ENCODE data around the gene DCAF6.
"Not testable (repeated sequence)": the region's sequence is repeated elsewhere in the genome, so short reads cannot be mapped to it uniquely, and the experiment has no call there.

Gene DCAF6, protein sequence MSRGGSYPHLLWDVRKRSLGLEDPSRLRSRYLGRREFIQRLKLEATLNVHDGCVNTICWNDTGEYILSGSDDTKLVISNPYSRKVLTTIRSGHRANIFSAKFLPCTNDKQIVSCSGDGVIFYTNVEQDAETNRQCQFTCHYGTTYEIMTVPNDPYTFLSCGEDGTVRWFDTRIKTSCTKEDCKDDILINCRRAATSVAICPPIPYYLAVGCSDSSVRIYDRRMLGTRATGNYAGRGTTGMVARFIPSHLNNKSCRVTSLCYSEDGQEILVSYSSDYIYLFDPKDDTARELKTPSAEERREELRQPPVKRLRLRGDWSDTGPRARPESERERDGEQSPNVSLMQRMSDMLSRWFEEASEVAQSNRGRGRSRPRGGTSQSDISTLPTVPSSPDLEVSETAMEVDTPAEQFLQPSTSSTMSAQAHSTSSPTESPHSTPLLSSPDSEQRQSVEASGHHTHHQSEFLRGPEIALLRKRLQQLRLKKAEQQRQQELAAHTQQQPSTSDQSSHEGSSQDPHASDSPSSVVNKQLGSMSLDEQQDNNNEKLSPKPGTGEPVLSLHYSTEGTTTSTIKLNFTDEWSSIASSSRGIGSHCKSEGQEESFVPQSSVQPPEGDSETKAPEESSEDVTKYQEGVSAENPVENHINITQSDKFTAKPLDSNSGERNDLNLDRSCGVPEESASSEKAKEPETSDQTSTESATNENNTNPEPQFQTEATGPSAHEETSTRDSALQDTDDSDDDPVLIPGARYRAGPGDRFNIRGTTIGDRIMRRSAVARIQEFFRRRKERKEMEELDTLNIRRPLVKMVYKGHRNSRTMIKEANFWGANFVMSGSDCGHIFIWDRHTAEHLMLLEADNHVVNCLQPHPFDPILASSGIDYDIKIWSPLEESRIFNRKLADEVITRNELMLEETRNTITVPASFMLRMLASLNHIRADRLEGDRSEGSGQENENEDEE
- total RNA-seq = 45.8 to 169 (median 92.3) reads per million in 18 experiments

DNA sequence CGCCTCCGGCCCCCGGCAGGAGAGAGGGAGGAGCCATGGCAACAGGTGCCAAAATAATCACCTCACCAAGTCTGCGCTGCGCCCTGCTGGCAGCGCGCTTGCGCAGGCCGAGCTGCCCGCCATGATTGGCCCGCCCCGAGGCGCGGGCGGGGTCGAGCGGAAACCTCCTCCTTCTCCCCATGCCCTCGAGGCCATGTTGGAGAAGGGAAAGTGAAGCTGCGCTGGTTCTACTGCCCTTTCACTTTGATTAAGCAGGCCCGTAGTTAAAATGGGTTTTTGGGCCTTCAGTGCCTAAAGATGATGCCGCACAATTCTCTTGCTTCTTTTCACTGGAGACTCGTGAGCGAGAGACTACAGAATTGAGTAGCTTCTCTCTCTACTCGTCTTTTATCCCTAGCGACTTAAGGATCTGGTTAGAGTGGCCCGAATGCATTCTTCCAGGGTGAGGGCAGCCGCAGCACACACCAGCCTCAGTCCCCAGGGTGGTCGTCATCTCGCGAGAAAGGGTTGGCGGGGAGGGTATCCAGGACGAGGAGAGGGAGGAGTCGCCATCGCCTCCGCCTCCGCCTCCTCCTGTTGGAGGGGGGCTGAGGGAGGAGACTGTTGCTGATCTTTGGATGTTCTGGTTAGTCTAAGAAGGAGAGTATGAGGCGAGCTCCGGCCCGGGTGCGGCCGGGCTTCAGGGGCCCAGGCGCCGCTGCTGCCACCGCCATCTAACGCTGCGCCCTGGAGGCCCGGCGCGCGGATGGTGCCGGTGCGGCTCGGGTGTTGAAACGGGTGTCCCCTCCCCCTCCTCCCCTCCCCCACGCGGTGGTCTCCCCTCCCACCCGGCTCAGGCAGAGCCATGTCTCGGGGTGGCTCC is at the start of gene DCAF6:
Gene DCAF6 (plus strand): TSS at position 616 of the 862 bp plus-strand sequence. CDS start 229 bp downstream, at position 845.
- peak; percentile 98 for DNase-seq

DNA sequence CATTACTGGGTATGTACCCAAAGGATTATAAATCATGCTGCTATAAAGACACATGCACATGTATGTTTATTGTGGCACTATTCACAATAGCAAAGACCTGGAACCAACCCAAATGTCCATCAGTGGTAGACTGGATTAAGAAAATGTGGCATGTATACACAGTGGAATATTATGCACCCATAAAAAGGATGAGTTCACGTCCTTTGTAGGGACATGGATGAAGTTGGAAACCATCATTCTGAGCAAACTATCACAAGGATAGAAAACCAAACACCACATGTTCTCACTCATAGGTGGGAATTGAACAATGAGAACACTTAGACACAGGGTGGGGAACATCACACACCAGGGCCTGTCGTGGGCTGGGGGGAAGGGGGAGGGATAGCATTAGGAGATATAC is 49.3 kb upstream of the DCAF6 start:
- not testable (repeated sequence) for DNase-seq

DNA sequence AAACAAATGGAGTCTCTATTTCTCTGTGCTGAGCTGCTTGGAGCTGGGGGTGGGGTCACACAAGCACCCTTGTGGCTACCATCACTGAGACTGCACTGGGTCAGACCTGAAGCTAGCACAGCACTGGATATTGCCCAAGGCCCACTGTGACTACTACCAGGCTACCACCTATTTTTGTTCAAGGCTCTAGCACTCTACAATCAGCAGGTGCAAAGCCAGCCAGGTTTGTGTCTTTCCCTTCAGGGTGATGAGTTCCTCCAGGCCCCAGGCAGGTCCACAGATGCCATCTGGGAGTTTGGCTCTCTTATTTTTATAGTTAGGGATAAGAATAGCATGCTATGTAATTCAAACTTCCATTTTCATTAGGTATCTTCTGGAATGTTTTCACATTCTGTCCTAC is 46.1 kb upstream of the DCAF6 start:
- DNase-seq = no peak

DNA sequence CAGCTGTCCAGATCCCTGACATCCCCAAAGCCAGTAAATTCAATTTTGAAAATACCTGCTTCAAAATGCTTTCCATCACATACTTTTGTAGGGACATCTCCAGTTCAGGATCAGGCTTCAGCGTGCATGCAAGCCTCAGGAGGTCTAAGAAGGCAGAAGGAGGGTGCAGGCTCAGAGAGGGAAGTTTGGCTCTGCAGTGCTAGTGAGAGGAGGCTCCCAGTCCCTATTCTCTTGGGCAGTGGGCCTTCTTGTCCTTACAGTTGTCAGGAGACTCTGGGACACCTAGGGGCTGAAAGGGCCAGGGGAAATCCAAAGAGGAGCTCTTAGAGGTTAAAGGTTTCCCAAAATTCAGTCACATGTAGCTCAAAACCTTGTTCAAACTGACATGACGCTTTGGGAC is 42.7 kb upstream of the DCAF6 start:
- DNase-seq = peak; percentile 61 to 80

DNA sequence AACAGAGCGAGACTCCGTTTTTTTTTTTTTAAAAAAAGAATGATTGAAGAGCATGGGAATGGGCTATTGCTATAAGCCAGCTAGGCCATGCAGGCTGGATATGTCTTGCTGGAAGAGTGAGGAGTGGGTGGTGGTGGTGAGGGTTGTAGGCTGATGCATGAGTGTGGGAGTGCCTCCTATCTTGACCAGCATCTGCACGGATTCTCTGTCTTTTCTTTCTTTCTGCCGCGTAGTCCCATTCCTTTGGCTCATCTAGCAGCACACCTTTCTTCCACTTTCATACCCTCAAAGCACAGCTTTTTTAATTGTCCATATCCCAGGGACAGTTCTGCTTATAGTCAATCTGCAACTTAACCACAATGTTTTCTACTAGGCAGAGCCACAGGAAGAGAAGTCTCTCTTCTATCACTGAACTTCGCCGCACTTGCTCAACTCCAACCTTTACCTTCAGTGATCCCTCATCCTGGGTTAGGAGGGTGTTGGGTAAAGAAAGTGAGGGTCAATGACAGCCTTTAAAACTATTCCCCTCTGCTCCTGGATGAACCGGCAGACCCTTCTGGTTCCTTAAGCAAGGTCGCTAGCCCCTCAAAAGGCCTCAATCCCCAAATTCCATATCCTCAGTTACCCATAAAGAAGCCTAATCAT is 37.8 kb upstream of the DCAF6 start:
- no peak for DNase-seq

DNA sequence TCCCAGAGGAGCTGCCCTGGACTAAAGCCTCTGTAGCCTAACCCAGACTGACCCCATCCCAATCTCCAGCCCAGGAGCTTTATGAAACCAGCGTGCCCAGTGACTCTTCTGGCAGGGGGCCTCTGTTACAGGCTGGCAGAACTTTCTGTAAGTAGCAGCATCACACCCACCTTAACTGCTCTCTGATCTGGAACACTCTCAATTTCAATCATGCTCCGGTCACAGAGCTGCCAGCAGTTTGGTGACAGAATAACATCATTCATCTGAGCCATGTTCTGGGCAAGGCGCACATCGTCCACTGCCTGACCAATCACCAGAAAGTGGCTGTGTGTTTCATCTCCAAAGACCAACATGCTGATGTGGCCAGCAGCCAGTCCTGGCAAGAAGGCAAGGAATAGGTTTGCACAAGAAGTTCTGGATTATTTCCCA is 37.2 kb upstream of the DCAF6 start:
- DNase-seq = no peak

DNA sequence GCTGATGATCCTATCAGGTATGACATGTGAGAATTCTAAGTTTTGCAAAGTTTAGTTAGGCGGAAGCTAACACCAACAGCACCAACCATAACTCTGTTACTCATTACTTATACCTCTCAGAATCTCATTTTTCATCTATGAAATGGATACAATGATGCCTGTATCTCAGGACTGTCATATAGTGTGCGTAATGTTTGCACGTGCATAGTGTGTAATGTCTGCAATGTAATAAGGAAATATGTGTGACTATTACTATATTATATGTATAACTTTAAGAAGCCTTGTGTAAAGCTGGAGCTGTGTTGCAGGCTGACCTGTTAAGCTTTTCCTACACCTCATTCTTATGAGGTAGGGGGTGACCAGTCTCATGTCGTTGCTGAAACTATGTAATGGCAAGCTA is 35.6 kb upstream of the DCAF6 start:
- no peak for DNase-seq

DNA sequence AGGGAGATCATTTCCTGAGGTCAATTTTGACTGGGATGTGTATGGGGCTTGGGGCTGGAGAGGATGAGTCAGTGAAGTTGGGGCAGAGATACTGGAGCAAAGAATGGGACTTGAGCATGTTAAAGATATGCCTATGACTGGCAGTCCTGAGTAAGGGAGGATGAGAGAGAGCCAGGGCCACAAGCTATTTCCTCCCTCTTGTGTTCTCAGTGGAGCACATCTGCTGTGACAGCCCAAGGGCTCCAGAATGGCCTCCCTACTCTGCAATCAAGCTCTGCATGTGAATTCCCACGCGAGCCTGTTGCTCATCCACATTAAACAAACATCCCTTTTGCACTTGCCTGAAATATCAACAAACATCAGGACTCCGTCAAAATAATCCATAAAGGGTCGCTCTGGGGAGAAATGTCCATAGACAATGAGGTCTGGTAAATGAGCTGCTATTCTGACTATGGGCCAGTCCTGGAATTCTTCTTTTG is 31.8 kb upstream of the DCAF6 start:
- peak in 1 of 2 donors; percentile 28 for DNase-seq

DNA sequence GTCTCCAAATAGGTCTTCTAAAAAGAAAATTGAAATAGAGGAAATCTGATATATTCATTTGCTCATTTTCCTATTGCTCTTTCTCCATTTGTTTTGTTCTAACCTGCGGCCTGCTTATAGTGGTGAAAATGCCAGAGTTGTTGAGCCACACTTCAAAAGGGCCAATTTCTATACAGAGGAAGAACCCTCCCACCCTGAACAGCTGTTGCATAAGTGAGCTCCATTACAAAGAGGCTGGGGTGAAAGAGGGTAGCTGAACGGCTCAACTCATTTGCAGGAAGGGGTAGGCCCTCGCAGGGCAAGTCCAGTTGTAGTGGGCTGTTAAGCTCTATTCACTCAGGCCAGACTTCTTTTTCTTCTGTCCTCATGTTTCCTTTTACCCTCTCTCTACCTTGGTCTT is 31.3 kb upstream of the DCAF6 start:
- peak; percentile 90 to 93 for DNase-seq

DNA sequence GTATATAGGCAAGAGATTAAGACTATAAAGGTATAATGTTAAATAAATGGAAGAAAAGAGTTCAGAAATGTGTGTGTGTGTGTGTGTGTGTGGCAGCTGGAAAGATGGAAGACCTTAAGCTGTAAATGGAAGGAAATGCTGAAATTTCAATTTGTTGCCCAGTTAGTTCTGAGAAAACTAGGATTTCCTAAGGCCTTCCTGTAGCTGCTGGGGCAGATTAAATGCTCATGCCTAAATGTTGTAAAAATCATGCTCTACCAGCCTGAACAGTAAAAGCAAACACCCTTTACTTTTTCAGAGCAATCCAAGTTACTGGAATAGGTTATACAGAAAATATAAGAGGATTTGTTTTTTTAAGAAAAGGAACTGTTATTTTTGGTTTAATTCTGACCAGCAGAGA is 30.8 kb upstream of the DCAF6 start:
- peak; percentile 53 to 87 for DNase-seq

DNA sequence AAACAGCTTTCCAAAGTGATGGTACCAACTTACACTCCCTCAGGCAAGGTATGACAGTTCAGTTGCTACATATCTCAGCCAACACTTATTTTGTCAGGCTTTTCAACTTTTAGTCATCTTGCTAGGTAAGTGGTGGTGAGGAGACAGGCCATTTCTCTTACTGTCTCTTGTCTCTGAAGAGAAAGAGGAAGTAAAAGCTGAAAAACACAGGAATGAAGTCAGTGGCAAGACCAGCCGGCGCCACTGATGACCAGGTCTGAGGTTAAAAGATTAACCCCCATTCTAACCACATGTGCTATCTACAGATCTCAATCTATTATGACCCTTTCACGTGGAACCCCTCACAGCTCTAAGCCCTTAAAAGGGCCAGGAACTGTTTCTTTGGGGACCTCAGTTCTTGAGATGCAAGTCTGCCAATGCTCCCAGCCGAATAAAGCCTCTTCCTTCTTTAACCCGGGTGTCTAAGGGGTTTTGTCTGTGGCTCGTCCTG is 26.7 kb upstream of the DCAF6 start:
- peak in 1 of 2 donors; percentile 25 for DNase-seq

DNA sequence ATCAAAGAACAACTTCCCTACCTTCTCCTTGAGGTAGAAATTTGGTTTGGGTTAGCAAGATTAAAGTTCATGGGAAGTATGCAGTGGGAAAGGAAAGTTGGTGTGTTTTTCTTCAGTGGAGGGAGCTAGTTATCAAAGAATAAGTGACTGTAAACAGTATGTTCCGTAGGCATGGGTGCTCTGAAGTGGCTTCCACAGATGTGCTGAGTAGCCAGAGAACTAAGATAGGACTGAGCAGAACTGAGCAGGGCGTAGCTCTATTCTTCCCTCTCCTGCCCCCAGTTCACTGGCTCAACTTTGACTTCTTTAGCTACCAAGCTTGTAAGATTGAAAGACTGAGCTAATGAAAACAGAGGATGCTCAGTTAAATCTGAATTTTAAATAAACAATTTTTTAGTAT is 26.0 kb upstream of the DCAF6 start:
- DNase-seq = no peak

DNA sequence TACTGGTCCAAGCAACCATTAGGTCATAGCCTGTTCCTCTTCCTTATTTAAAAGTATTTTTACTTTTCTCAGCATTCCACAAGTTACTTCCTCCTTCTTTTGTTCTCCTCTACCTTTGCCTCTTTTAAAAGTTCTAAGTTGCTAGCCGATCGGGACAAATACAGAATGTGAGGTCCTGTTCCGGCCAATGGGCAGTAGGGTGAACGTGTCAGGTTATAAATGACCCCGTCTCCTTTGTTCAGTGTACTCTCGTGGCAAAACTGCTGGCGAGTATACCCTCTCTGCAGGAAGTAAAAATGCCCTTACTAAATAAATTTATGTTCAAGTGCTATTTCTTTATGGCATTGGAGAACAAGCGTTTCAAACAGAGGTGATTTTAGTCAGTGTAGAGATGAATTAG is 25.1 kb upstream of the DCAF6 start:
- peak; percentile 30 to 41 for DNase-seq

DNA sequence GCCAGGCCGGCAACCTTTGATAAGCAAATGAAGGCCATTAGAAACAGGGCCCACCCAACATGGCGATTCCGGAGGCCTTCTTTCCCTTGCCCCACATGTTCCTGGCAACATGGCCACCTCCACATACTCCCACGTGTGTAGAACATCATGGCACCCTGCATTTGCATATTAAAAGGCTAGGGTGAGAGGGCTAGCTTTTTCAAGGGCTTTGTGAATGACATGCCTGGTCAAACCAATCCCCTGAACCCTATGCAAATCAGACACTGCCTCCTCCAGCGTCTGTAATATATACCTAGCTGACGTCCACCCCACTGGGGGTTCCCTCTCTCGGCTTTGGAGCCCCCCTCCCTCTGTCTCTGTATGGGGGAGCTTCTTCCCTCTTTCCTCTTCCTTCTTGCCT is 24.2 kb upstream of the DCAF6 start:
- DNase-seq = no peak

DNA sequence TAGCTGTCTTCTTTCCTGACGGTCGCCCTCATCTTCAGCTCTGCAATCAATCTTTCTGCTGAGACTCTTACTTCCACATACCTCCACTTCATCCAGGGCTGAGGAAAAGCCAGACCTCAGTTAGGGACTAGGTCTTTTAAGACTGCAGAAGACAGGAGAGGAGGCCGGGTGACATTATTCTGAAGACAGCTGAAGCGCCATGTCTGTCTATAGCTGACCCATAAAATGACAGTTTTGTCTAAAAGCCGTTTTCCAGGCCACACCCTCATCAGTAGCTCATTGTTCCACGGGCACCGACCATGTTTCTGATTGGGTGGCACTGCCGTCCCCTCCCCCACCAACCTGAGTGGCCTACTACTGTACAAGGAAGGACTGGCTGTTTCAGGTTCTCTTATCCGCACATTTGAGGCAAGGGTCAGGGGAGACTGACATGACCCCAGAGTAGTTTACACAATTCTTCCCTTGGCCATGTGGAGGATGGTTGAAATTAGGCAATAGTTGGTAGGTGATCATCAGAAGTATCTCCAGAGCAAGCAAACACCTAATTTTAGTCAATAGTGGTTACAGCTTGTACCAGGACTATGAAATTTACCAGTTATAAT is 22.5 kb upstream of the DCAF6 start, which contains the start of gene ADCY10:
Gene ADCY10 (minus strand): TSS at position 240 of the 602 bp plus-strand sequence. CDS start 8,994 bp downstream, outside the sequence.
- no peak for DNase-seq

DNA sequence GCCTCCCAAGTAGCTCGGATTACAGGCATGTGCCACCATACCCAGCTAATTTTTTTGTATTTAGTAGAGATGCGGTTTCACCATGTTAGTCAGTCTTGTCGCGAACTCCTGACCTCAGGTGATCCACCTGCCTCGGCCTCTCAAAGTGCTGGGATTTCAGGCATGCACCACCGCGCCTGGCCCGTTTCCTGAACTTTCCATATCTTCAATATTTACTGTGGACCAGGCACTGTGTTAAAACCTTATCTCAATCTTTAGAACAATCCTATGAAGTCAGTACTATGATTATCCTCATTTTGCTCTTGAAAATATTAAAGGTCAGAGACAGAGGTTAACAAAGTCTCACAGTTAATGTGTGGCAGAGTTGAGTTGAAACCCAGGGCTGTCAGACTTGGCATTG is 20.9 kb upstream of the DCAF6 start:
- DNase-seq = no peak

DNA sequence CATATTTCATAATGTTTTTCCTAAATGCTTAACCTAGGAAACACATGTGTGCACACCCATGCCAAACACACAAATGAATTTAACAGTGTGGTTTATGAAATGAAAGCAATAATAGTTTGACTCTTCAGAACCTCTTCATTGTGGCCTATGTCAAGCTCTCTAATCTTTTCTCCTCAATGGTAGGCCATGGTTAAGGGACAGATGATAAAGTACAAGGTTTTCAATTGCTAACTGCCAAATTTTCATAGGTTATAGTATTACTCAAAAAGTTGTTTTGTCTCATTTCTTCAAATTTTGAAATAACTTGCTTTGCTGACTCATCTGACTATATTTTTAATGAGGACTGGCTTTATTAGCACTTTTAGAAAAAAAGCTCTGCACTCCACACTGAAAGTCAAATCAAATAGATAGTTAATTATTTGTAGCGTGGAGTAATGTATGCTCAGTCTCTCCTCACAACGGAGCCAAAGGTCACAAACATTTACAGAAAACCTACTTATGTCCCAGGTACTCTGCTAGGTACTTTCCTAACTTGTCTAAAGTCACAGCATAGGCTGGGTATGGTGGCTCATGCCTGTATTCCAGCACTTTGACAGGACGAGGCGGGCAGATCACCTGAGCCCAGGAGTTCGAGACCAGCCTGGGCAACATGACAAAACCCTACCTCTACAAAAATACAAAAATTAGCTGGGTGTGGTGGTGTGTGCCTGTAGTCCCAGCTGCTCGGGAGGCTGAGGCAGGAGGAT is 19.5 kb upstream of the DCAF6 start:
- no peak for DNase-seq

DNA sequence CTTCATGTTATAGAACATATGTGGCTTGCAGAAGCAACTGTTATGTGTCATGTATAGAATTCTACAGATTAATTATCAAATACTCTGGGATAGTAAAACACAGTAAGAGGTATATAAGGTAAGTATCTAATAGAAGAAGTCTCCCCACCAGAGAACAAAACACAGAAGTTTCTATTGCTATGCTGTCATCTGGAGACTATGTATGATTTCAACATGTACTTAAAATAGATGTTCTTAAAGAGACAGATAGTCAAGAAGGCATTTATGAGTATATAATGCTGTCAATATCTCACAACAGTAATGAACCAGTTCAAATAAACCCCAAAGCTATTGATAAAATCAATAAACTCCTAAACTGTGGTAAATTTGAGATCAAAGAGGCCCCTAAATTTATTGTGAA is 14.5 kb upstream of the DCAF6 start:
- peak; percentile 32 to 55 for DNase-seq

DNA sequence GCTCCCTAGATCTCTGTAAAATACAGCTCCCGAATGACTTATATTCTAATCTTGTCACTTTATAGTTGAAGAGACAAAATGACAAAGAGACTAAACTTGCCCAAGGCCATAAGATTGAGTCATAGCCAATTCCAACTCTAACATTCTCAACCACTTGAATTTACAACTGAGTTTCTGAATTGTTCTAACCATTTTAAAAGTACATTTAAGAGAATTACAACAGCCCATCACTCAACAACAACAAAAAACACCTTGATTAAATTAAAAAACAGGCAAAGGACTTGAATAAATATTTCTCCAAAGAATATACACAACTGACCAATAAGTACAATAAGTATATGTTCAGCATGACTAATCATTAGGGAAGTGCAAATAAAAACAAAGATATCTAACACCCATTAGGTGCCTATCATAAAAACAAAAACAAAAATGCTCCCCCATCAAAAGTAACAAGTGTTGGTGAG is 13.8 kb upstream of the DCAF6 start:
- no peak for DNase-seq

All from inflammatory macrophage (primary cell).